Right lung (tissue), 5 donors: Measurements from ENCODE around the gene SPI1. TPM values are rescaled to one million over a fixed set of nuclear protein-coding genes. Genes with fewer than 3 reads are reported as not detected.

ENCODE experiments used
- DNase-seq, 2 donors: peaks; one replicate each; pipeline ENCODE4 v3.0.0-alpha.2; 2013
- polyA plus RNA-seq, 5 donors: library from polyadenylated mRNA; unstranded; fragments of 120-200 nt; gene quantifications; one replicate each; pipeline versions ENCODE4 v1.2.1 to v1.2.3, GENCODE V29; 2013; ENCODE audit warnings: inconsistent platforms in 1 of 5, low replicate concordance in 1 of 5; ENCODE audit not compliant: insufficient read length in 5 of 5, insufficient read depth in 1 of 5

SPI1 gene
- polyA plus RNA-seq, 5 donors = 4.0 to 8.8 (median 5.2) TPM

- DNase-seq = no peak
These were observed 11.5 kb upstream of the SPI1 start for GRCh38 chr11:47389577-47390421.

- no peak for DNase-seq
These were observed 10.6 kb upstream of the SPI1 start for GRCh38 chr11:47388697-47389576.

- DNase-seq = no peak
These were observed 9.8 kb upstream of the SPI1 start for GRCh38 chr11:47387944-47388696.

- no peak for DNase-seq
These were observed 6.2 kb upstream of the SPI1 start for GRCh38 chr11:47384498-47384897.

- no peak for DNase-seq
These were observed 4.7 kb upstream of the SPI1 start for GRCh38 chr11:47383071-47383470.

- DNase-seq = no peak
These were observed 1.7 kb upstream of the SPI1 start for GRCh38 chr11:47380078-47380477.

- no peak for DNase-seq
These were observed 970 bp upstream of the SPI1 start for GRCh38 chr11:47379317-47379716.

- DNase-seq = no peak
These were observed 456 bp upstream of the SPI1 start for GRCh38 chr11:47378836-47379170.

GRCh38 chr11:47377571-47378009 is 757 bp downstream of the SPI1 start:
- no peak for DNase-seq

GRCh38 chr11:47376525-47377371 is 1.6 kb downstream of the SPI1 start:
- DNase-seq = no peak

- DNase-seq = no peak
These were observed 2.2 kb downstream of the SPI1 start for GRCh38 chr11:47376107-47376524.

- no peak for DNase-seq
These were observed 2.7 kb downstream of the SPI1 start for GRCh38 chr11:47375546-47376085.

- DNase-seq = no peak
These were observed 3.3 kb downstream of the SPI1 start for GRCh38 chr11:47375020-47375419.

GRCh38 chr11:47374720-47375019 is 3.7 kb downstream of the SPI1 start:
- DNase-seq = no peak

- peak; percentile 62 for DNase-seq
These were observed 4.2 kb downstream of the SPI1 start for GRCh38 chr11:47373876-47374719.

GRCh38 chr11:47372422-47372821 is 5.9 kb downstream of the SPI1 start:
- no peak for DNase-seq

- no peak for DNase-seq
These were observed 8.7 kb downstream of the SPI1 start for GRCh38 chr11:47369676-47370075.

- no peak for DNase-seq
These were observed 12.3 kb downstream of the SPI1 start for GRCh38 chr11:47366020-47366490.

GRCh38 chr11:47361419-47361818 is 16.9 kb downstream of the SPI1 start:
- DNase-seq = no peak

- no peak for DNase-seq
These were observed 18.0 kb downstream of the SPI1 start for GRCh38 chr11:47360341-47360740.
